Eye (tissue), 1 donor: ENCODE results near the gene CNN1.

ENCODE experiments used
- DNase-seq: peaks from one replicate; pipeline ENCODE4 v3.0.0-alpha.2; 2015

CNN1 gene

GRCh38 chr19:11538232-11539036, at the start of gene CNN1:
TSS of gene CNN1 (plus strand) at chr19:11538851. CDS start at chr19:11538928, 77 bp downstream.
- peak; percentile 57 for DNase-seq

GRCh38 chr19:11489378-11489777, 49.3 kb upstream of the CNN1 start:
- no peak for DNase-seq

DNA sequence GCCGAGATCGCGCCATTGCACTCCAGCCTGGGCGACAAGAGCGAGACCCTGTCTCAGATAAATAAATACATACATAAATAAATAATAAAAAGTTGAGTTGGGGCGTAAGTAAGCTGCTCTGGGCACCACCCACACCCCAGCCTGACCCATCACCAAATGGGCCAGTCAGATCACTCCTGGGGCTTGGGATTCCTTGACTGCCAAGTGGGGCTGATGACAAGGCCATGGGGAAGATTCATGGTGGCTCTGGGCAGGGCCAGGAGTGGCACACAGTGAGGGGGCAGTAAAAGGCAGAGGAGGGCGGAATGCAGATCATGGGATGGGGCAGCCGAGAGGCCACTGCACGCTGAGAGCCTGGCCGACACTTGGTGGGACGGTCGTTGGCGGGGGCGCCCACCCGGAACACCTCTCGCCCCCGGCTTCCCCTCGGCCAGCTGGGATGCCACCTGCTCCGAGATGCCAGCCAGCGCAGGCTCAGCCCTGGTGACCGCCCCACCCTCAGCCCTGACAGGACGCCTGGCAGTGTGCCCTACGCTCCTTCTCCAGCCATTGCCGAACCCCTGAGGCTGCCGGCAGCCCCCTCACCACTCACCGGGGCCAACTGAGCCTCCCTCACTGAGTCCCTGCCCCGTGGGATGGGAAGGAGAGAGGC, 43.9 kb upstream of the CNN1 start:
- DNase-seq: no peak

GRCh38 chr19:11495481-11495880, 43.2 kb upstream of the CNN1 start:
- DNase-seq: no peak

GRCh38 chr19:11495885-11496284, 42.8 kb upstream of the CNN1 start:
- DNase-seq: no peak

DNA sequence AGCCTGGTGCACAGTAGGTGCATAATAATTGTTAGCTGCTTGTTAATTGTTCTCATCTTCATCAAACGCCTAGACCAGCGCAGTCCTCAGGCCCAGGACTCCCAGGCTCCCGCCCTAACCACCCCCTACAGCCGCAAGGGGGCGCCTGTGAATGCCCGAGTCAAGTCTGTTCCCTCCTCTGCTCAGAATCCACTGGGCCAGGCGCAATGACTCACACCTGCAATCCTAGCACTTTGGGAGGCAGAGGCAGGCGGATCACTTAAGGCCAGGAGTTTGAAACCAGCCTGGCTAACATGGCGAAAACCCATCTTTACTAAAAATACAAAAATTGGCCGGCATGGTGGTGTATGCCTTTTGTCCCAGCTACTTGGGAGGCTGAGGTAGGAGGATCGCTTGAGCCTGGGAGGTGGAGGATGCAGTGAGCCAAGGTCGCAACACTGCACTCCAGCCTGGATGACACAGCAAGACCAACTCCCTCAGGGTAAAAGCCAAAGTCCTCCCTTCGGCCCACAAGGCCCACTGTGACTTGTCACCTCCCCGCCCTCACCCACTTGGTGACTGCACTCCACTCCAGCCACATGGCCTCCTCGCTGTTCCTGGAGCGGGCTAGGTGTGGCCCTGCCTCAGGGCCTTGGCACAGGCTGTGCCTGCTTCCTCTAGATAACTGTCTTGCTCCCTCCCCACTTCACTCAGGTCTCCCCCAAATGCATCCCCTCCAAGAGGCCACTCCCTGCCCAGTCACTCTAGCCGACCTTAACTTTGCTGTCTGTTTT, 42.1 kb upstream of the CNN1 start:
- DNase-seq: peak; percentile 65

DNA sequence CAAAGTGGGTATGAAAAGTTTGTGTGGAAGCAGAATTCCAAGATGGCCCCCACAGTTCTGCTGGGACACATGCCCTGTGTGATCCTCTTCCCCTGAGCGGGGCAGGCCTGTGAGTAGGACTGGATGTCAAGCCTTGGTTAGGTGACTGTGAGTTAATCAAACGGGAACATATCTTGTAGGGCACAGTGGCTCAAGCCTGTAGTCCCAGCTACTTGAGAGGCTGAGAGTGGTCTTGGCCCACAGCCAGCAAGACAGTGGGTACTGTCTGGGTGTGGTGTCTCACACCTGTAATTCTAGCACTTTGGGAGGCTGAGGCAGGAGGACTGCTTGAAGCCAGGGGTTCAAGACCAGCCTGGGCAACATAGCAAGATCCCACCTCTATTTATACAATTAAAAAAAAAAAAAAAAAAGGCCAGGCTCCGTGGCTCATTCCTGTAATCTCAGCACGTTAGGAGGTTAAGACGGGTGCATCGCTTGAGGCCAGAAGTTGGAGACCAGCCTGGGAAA, 39.4 kb upstream of the CNN1 start:
- DNase-seq: no peak

DNA sequence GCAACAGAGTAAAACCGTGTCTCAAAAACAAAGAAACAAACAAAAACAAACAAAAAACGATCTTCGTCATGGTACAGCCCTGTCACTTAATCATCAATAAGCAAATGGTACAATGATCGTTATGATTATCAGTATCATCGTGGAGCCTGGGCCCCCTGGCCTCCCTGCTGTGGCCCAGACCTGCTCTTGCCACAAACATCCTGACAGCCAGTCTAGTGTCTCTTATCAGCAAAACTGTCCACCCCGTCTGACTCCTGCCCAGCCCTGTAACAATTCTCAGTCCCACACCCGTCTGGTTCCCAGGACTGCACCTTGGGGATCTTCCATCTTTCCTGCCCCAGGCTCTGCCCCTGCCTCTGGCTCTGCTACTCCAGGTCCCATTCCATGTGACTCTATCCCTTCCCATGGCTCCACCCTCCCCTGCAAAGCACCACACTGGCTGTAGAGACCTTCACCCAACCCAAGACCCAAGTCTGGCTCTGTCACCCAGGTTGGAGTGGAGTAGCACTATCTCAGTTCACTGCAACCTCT, 38.7 kb upstream of the CNN1 start:
- no peak for DNase-seq

GRCh38 chr19:11504502-11505031, 34.1 kb upstream of the CNN1 start:
- no peak for DNase-seq

DNA sequence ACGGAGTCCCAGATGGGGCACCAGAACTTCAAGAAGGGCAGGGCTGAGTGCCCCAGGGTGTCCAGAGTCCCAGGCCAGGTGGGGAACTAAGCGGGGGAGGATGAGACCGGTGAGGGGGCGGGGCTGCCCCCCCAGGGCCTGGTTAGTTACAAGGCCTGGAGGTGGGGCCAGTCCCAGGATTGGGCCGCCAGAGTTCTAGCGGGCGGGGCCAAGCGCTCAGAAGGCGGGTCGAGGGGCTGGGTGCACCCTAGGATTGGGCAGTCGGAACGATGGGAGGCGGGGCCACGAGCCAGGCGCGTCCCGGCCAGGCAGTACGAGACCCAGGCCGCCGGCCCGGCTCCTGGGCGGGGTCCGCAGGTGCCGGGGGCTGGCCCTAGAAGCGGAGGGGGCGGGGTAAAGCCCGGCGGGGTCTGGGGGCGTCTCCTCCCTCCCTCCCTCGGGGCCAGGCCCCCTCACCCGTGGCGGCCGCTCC, 33.6 kb upstream of the CNN1 start:
- peak; percentile 96 for DNase-seq

DNA sequence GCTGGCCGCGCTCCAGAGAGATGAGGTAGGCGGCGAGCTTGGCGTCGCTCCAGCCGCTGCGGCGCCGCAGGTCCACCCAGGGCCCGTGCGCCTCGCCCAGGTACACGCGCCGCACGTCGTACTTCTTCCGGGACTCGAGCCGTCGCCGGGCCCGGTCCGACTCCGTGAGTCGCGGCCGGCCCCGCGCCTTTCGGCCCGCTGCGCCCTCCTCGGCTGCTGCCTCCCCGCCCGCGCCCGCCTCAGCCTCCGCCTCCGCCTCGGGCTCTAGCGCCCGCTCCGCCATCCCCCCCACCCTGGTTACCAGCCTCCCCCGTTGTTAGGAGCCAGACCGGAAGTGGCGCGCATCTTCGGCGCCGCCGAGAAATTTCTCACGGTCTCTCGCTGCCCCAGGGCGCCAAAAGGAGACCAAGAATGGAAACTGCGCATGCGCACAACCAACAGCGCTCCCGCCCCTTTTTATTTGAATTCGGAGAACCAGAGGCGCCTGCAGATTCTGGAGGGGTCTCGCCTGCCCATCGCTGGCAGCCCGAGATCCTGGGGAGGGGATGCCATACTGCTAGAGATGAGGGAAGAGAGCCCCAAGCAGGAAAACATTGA, 33.0 kb upstream of the CNN1 start, which contains the start of gene ZNF653:
Gene ZNF653 (minus strand): TSS at position 336 of the 597 bp plus-strand sequence. CDS start 53 bp downstream, at position 283.
- peak; percentile 99 for DNase-seq

- DNase-seq: no peak
These were observed 32.5 kb upstream of the CNN1 start for GRCh38 chr19:11506101-11506555.

DNA sequence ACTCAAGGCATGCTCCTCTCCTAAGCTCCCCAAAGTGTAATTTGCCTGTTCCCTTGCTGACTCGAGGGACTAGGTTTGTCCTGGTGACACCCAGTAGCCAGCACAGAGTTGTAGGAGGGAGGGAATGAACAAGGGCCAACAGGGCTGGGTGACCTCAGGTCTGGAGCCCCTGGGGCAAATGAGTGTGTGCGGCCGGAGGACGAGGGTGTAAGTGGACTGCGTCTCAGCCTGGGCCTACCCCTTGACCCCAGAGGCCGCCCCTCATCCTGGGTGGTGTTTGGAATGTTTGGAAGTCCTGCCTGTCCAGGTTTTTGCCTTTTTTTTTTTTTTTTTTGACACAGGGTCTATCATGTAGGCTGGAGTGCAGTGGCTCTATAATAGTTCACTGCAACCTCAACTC, 31.7 kb upstream of the CNN1 start:
- DNase-seq: no peak

GRCh38 chr19:11507370-11508078, 31.1 kb upstream of the CNN1 start:
- DNase-seq: no peak

- no peak for DNase-seq
These were observed 28.2 kb upstream of the CNN1 start for GRCh38 chr19:11510444-11510843.

DNA sequence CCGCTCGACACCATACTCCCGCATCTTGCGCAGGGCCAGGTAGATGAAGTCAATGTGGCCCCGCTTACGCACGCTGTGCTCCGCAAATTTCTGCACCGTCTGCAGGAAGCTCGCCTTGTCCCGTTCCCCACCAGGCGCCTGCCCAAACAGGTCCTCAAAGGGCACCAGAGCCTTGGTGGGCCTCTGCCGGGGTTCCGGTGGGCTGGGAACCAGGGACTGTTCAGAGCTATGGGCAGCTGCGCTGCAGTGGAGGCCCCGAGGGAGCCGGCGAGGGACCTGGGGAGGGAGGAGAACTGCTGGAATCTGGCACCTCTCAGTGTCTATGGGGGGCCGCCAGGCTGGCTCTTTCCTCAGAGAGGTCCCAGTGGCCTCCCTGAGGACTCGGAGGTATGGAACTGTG, 24.7 kb upstream of the CNN1 start:
- DNase-seq: no peak

DNA sequence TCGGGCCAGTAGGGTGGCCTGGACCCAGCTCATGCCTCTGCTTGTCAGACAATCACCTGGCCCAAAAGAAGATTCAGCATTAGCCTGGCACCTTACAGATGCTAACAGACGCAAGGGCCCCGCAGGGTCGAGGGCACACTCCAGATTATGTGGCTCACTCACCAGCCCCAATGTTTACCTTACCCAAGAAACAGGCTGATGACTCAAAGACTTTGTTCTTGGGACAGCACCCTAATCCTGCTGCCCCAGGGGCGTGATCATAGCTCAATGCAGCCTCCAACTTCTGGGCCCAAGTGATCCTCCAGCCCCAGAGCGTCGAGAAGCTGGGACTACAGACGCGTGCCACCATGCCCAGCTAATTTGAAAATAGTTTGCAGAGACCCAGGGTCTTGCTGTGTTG, 19.5 kb upstream of the CNN1 start:
- no peak for DNase-seq

DNA sequence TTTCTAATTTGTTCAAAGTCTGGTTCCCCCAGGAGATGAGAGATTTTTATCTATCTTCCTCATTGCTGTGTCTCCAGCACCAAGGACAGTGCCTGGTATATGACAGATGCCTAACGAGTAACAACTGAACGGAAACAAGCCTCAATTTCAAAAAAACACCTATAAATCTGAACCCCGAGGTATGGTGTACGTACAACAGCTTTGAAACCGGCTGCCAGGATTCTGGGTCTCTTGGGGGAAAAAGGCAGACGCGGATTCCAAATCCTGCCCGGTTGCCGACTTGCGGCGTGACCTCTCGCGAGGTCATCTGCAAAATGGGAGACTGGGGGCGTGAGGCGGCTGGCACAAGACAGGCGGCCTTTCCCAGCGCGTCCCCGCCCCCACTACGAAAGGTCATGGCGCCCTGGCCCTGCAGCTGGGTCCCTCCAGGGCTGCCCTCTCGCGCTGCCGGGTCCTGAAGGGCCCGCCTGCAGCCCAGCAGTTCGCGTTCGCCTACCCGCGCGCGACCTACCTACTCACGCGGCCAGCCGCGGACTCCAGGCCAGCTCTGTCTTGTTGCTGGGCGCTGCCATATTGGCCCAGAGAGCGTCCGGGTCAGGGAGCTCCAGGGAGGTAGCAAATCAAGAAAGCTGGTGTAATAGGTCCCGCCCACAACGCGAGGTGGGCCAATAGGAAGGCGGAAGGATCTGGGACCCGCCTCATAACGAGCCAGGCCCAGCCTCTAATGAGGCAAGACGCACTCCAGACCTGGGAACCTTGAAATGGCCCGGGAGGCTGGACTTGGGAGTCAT, 9.9 kb upstream of the CNN1 start, which contains the start of gene ECSIT:
Gene ECSIT (minus strand): TSS at position 584 of the 791 bp plus-strand sequence. CDS start 9,964 bp downstream, outside the sequence.
- DNase-seq: peak; percentile 98

GRCh38 chr19:11530432-11530831, 8.2 kb upstream of the CNN1 start:
- DNase-seq: peak; percentile 86

DNA sequence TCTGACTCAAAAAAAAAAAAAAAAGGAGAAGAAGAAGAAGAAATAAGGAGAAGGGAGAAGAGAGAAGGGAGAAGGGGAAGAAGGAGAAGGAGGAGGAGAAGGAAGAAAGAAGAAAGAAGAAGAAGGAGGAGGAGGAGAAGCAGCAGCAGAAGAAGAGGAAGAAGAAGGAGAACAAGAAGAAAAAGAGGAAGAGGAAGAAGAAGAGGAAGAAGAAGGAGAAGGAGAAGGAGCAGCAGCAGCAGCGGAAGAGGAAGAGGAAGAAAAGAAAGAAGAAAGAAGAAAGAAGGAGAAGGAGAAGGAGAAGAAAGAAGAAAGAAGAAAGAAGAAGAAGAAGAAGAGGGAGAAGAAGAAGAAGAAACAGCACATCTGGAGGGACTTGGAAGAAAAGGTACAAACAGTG, 4.1 kb upstream of the CNN1 start:
- DNase-seq: no peak
